Measurements from ENCODE around the gene TPM3. TPM values are rescaled to one million over a fixed set of nuclear protein-coding genes. Genes with fewer than 3 reads are reported as not detected.
A peak's percentile ranks its signal among the peaks of the same experiment; 100 is the strongest.

Gene TPM3
- total RNA-seq, 1 donor from 2014 or later: 248 TPM

GRCh38 chr1:154166207-154166606 lies 25.7 kb downstream of the TPM3 start:
- TF ChIP-seq CTCF (IDR thresholded peaks at IDR 0.05): no peak
- Mint-ChIP-seq H3K27ac (ENCODE audit: unreplicated experiment) (no peak overlapping the region), H3K36me3 (ENCODE audit: low read depth) (peaks cover 56% of the 10 kb centered on the region)

GRCh38 chr1:154159554-154159953 lies 32.3 kb downstream of the TPM3 start:
- H3K4me3 Mint-ChIP-seq (ENCODE audit: unreplicated experiment): no peak overlapping the region
- H3K27ac Mint-ChIP-seq (ENCODE audit: unreplicated experiment): no peak overlapping the region
- H3K27me3 Mint-ChIP-seq (ENCODE audit: low read depth): no peaks in the 10 kb centered on the region
- H3K36me3 Mint-ChIP-seq (ENCODE audit: low read depth): peaks cover 34% of the 10 kb centered on the region
- no peak for DNase-seq (ENCODE audit: low spot score)
- peaks cover 33% of the 10 kb centered on the region for H3K4me1 Mint-ChIP-seq (ENCODE audit: low read depth)
- H3K9me3 Mint-ChIP-seq (ENCODE audit: low read depth): no peaks in the 10 kb centered on the region
- TF ChIP-seq CTCF (IDR thresholded peaks at IDR 0.05): no peak

More at GRCh38 chr1:154166207-154166606, 25.7 kb downstream of the TPM3 start:
- DNase-seq (ENCODE audit: low spot score): no peak
- H3K4me3 Mint-ChIP-seq (ENCODE audit: unreplicated experiment): no peak overlapping the region
- peaks cover under 1% of the 10 kb centered on the region for H3K4me1 Mint-ChIP-seq (ENCODE audit: low read depth)
- no peaks in the 10 kb centered on the region for H3K27me3 Mint-ChIP-seq (ENCODE audit: low read depth)
- no peaks in the 10 kb centered on the region for H3K9me3 Mint-ChIP-seq (ENCODE audit: low read depth)

- no peak for TF ChIP-seq CTCF (IDR thresholded peaks at IDR 0.05)
- Mint-ChIP-seq H3K9me3 (ENCODE audit: low read depth) (no peaks in the 10 kb centered on the region), H3K27ac (ENCODE audit: unreplicated experiment) (peak overlapping the region; percentile 3), H3K36me3 (ENCODE audit: low read depth) (peaks cover 30% of the 10 kb centered on the region), H3K27me3 (ENCODE audit: low read depth) (no peaks in the 10 kb centered on the region), H3K4me1 (ENCODE audit: low read depth) (peaks cover 43% of the 10 kb centered on the region), H3K4me3 (ENCODE audit: unreplicated experiment) (no peak overlapping the region)
- DNase-seq (ENCODE audit: low spot score): no peak
Measured at GRCh38 chr1:154158307-154159125, 33.4 kb downstream of the TPM3 start.

GRCh38 chr1:154157520-154158306 lies 34.2 kb downstream of the TPM3 start:
- peak overlapping the region; percentile 30 for H3K27ac Mint-ChIP-seq (ENCODE audit: unreplicated experiment)
- TF ChIP-seq CTCF (IDR thresholded peaks at IDR 0.05): no peak
- H3K9me3 Mint-ChIP-seq (ENCODE audit: low read depth): no peaks in the 10 kb centered on the region
- DNase-seq (ENCODE audit: low spot score): no peak
- H3K4me1 Mint-ChIP-seq (ENCODE audit: low read depth): peaks cover 44% of the 10 kb centered on the region
- H3K4me3 Mint-ChIP-seq (ENCODE audit: unreplicated experiment): no peak overlapping the region
- H3K36me3 Mint-ChIP-seq (ENCODE audit: low read depth): peaks cover 23% of the 10 kb centered on the region
- H3K27me3 Mint-ChIP-seq (ENCODE audit: low read depth): no peaks in the 10 kb centered on the region

- Mint-ChIP-seq H3K27me3 (ENCODE audit: low read depth) (no peaks in the 10 kb centered on the region), H3K36me3 (ENCODE audit: low read depth) (peaks cover 16% of the 10 kb centered on the region), H3K4me1 (ENCODE audit: low read depth) (peaks cover 60% of the 10 kb centered on the region), H3K27ac (ENCODE audit: unreplicated experiment) (peak overlapping the region; percentile 86), H3K4me3 (ENCODE audit: unreplicated experiment) (no peak overlapping the region), H3K9me3 (ENCODE audit: low read depth) (no peaks in the 10 kb centered on the region)
- DNase-seq (ENCODE audit: low spot score): no peak
- TF ChIP-seq CTCF (IDR thresholded peaks at IDR 0.05): no peak
Measured at GRCh38 chr1:154155251-154155650, 36.6 kb downstream of the TPM3 start.

All from chondrocyte (in vitro differentiated cells).